ENCODE results near the gene EFTUD2. TPM values are rescaled to one million over a fixed set of nuclear protein-coding genes. Genes with fewer than 3 reads are reported as not detected.

The EFTUD2 gene
- total and polyA plus RNA-seq, 2 of the 8 experiments (the other 6 are each of a cell fraction or from before 2014, with no cell fraction given) = 118 to 195 TPM

- TF ChIP-seq BRCA1 (IDR thresholded peaks at IDR 0.05; ENCODE audit: low read depth, low read length) (no peak), CHD1 (IDR thresholded peaks at IDR 0.05; ENCODE audit: low read depth, low read length) (no peak), SIX5 (IDR thresholded peaks at IDR 0.05; ENCODE audit: low read depth, low read length) (no peak), TAF1 (IDR thresholded peaks at IDR 0.05; ENCODE audit: low read depth, low read length) (no peak), CEBPB (IDR thresholded peaks at IDR 0.05; ENCODE audit: low read depth, low read length) (no peak), USF2 (IDR thresholded peaks at IDR 0.05; ENCODE audit: low read length) (no peak), CREB1 (IDR thresholded peaks at IDR 0.05) (no peak), TCF12 (IDR thresholded peaks at IDR 0.05; ENCODE audit: low read depth, low read length) (no peak)
Observed at GRCh38 chr17:44931376-44931775, 32.1 kb upstream of the EFTUD2 start (continued).
